ENCODE data around the gene GRIP2.

Gene GRIP2

GRCh38 chr3:14494279-14494972, 45.7 kb downstream of the GRIP2 start:
- no peak overlapping the region for H3K4me3 ChIP-seq (ENCODE audit: low read length)
- no peak for DNase-seq (ENCODE audit: low read depth, low spot score)

GRCh38 chr3:14492948-14493881, 46.9 kb downstream of the GRIP2 start:
- DNase-seq (ENCODE audit: low read depth, low spot score) = no peak

GRCh38 chr3:14491396-14492190, 48.5 kb downstream of the GRIP2 start:
- H3K4me3 ChIP-seq (ENCODE audit: low read length) = no peak overlapping the region
- DNase-seq (ENCODE audit: low read depth, low spot score) = no peak

More at GRCh38 chr3:14492948-14493881, 46.9 kb downstream of the GRIP2 start:
- H3K4me3 ChIP-seq (ENCODE audit: low read length) = no peak overlapping the region

GRCh38 chr3:14490831-14491230, 49.3 kb downstream of the GRIP2 start:
- DNase-seq (ENCODE audit: low read depth, low spot score) = no peak

GRCh38 chr3:14490255-14490654, 49.9 kb downstream of the GRIP2 start:
- no peak for DNase-seq (ENCODE audit: low read depth, low spot score)
- H3K4me3 ChIP-seq (ENCODE audit: low read length) = no peak overlapping the region

More at GRCh38 chr3:14490831-14491230, 49.3 kb downstream of the GRIP2 start:
- no peak overlapping the region for H3K4me3 ChIP-seq (ENCODE audit: low read length)

- no peak overlapping the region for H3K4me3 ChIP-seq (ENCODE audit: low read length)
- DNase-seq (ENCODE audit: low read depth, low spot score) = no peak
Measured at GRCh38 chr3:14489641-14490040, 50.5 kb downstream of the GRIP2 start.

GRCh38 chr3:14488286-14489041, 51.7 kb downstream of the GRIP2 start:
- no peak for DNase-seq (ENCODE audit: low read depth, low spot score)
- no peak overlapping the region for H3K4me3 ChIP-seq (ENCODE audit: low read length)

GRCh38 chr3:14487821-14488220, 52.3 kb downstream of the GRIP2 start:
- no peak for DNase-seq (ENCODE audit: low read depth, low spot score)
- no peak overlapping the region for H3K4me3 ChIP-seq (ENCODE audit: low read length)

GRCh38 chr3:14487086-14487485, 53.1 kb downstream of the GRIP2 start:
- H3K4me3 ChIP-seq (ENCODE audit: low read length) = no peak overlapping the region
- DNase-seq (ENCODE audit: low read depth, low spot score) = no peak

- H3K4me3 ChIP-seq (ENCODE audit: low read length) = no peak overlapping the region
- DNase-seq (ENCODE audit: low read depth, low spot score) = no peak
Measured at GRCh38 chr3:14486460-14486859, 53.7 kb downstream of the GRIP2 start.

- DNase-seq (ENCODE audit: low read depth, low spot score) = no peak
- no peak overlapping the region for H3K4me3 ChIP-seq (ENCODE audit: low read length)
Measured at GRCh38 chr3:14485981-14486380, 54.2 kb downstream of the GRIP2 start.

- H3K4me3 ChIP-seq (ENCODE audit: low read length) = no peak overlapping the region
- no peak for DNase-seq (ENCODE audit: low read depth, low spot score)
Measured at GRCh38 chr3:14484741-14485140, 55.4 kb downstream of the GRIP2 start.

- no peak for DNase-seq (ENCODE audit: low read depth, low spot score)
- no peak overlapping the region for H3K4me3 ChIP-seq (ENCODE audit: low read length)
Measured at GRCh38 chr3:14483286-14483685, 56.9 kb downstream of the GRIP2 start.

- no peak for DNase-seq (ENCODE audit: low read depth, low spot score)
- no peak overlapping the region for H3K4me3 ChIP-seq (ENCODE audit: low read length)
Measured at GRCh38 chr3:14482271-14482721, 57.8 kb downstream of the GRIP2 start.

GRCh38 chr3:14481646-14482036, 58.5 kb downstream of the GRIP2 start:
- DNase-seq (ENCODE audit: low read depth, low spot score) = no peak

GRCh38 chr3:14481018-14481645, 59.0 kb downstream of the GRIP2 start:
- DNase-seq (ENCODE audit: low read depth, low spot score) = no peak

More at GRCh38 chr3:14481646-14482036, 58.5 kb downstream of the GRIP2 start:
- H3K4me3 ChIP-seq (ENCODE audit: low read length) = no peak overlapping the region

GRCh38 chr3:14480207-14481017, 59.7 kb downstream of the GRIP2 start:
- DNase-seq (ENCODE audit: low read depth, low spot score) = peak; percentile 50
- no peak overlapping the region for H3K4me3 ChIP-seq (ENCODE audit: low read length)

More at GRCh38 chr3:14481018-14481645, 59.0 kb downstream of the GRIP2 start:
- H3K4me3 ChIP-seq (ENCODE audit: low read length) = no peak overlapping the region
